Measurements from ENCODE around the gene ASIC4. TPM values are rescaled to one million over a fixed set of nuclear protein-coding genes. Genes with fewer than 3 reads are reported as not detected.

The ASIC4 gene
- total RNA-seq, 1 donor from 2014 or later, result not detected

DNA sequence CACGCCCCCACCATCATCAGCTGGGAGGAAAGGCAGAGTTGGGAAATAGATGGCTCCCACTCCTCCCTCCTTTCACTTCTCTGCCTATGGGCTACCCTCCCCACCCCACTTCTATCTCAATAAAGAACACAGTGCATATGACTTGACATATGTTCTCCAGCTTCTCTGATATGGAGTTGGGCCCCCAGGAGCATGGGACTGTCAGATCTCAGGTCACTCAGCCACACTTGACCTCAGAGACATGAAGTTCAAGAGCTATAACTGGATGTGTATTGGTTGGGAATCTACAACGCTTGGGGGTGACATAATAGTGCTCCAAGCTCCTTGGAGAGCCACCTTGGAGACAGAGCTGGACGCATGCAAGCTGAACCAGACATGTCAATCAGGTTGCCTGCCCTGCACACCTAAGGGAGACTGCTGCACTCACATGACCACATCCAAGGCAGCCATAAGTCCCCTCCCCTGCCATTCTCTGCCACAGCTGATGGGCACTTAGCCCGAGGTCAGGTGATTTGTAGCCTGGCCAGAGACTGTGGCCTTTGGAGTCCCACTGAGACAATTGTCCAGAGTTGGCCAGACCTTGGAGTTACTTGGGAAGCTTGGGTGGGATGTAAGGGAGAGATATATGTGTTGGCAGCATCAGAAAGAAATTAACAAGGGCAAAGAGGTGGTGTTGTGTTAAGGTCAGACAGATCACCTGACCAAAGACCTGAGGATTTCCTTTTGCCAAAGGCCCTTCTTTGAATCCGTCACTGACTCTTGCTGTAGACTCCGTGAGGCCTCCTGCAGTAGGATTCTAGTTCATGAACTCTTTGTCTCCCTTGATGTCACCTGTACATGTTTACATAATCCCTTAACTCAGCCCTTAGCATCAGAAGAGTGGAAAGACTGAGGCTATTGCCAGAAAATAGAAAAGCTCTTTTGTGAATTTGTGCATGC is 61.6 kb downstream of the ASIC4 start:
- no peak for DNase-seq (ENCODE audit: low read depth)
- TF ChIP-seq, protein P1, sequence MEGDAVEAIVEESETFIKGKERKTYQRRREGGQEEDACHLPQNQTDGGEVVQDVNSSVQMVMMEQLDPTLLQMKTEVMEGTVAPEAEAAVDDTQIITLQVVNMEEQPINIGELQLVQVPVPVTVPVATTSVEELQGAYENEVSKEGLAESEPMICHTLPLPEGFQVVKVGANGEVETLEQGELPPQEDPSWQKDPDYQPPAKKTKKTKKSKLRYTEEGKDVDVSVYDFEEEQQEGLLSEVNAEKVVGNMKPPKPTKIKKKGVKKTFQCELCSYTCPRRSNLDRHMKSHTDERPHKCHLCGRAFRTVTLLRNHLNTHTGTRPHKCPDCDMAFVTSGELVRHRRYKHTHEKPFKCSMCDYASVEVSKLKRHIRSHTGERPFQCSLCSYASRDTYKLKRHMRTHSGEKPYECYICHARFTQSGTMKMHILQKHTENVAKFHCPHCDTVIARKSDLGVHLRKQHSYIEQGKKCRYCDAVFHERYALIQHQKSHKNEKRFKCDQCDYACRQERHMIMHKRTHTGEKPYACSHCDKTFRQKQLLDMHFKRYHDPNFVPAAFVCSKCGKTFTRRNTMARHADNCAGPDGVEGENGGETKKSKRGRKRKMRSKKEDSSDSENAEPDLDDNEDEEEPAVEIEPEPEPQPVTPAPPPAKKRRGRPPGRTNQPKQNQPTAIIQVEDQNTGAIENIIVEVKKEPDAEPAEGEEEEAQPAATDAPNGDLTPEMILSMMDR (IDR thresholded peaks at IDR 0.05; ENCODE audit: insufficient read depth, low read length, poor library complexity, severe bottlenecking), result no peak
- no peaks in the 10 kb centered on the region for H3K27me3 ChIP-seq (ENCODE audit: control insufficient read depth, insufficient read depth, low read length)
- no peaks in the 10 kb centered on the region for H3K36me3 ChIP-seq (ENCODE audit: control insufficient read depth, insufficient read depth, low read length)
- no peak overlapping the region for H3K4me3 ChIP-seq (ENCODE audit: low read depth, low read length)

DNA sequence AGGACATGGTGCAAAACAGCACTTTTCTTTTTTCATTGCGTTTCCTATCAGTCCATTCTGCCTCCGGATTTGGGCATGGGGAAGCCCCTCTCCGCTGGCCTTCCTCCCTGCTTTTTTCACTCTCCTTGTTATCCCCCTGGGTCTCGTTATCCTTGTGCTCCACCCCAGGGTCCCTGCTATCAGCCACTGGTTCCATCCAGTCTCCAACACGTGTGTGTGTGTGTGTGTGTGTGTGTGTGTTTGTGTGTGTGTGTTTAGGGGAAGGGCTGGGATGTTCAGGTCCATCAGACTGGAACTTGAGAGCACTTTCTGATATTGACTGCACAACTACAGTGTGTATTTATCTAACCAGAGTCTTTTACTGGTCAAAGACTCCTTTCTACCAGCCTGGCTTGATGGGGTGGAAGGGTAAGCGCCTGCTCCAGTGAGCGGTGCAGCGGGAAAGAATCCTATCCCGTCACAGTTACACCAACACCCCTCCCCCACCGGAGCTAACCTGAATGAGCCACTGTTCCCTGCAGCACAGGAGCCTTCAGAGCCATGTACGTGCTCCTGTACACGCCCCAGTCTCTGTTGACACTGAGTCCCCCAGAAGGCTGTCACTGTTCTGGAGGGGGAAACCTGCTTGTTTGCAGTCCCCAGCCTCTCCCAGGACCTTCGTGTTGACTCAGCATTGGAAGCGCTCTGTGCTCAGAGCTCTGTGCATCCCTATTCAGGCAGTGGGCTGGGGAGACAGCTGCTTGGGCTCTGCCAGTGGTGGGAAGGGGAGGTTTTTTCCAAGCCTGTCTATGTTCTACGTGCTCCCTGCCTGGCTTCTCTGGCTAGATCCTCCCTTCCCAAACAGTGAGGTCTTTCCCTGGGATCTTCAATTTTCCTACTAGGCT is 62.5 kb downstream of the ASIC4 start:
- no peaks in the 10 kb centered on the region for H3K27me3 ChIP-seq (ENCODE audit: control insufficient read depth, insufficient read depth, low read length)
- DNase-seq (ENCODE audit: low read depth), result no peak
- TF ChIP-seq, protein P1 (IDR thresholded peaks at IDR 0.05; ENCODE audit: insufficient read depth, low read length, poor library complexity, severe bottlenecking), result no peak
- H3K36me3 ChIP-seq (ENCODE audit: control insufficient read depth, insufficient read depth, low read length), result no peaks in the 10 kb centered on the region
- no peak overlapping the region for H3K4me3 ChIP-seq (ENCODE audit: low read depth, low read length)

- no peaks in the 10 kb centered on the region for H3K36me3 ChIP-seq (ENCODE audit: control insufficient read depth, insufficient read depth, low read length)
- DNase-seq (ENCODE audit: low read depth), result no peak
- no peaks in the 10 kb centered on the region for H3K27me3 ChIP-seq (ENCODE audit: control insufficient read depth, insufficient read depth, low read length)
- TF ChIP-seq, protein P1 (IDR thresholded peaks at IDR 0.05; ENCODE audit: insufficient read depth, low read length, poor library complexity, severe bottlenecking), result no peak
- H3K4me3 ChIP-seq (ENCODE audit: low read depth, low read length), result no peak overlapping the region
Measured at GRCh38 chr2:219578811-219579613, 64.7 kb downstream of the ASIC4 start.

GRCh38 chr2:219581346-219581745 is 67.1 kb downstream of the ASIC4 start:
- Histone ChIP-seq H3K27me3 (ENCODE audit: control insufficient read depth, insufficient read depth, low read length) (no peaks in the 10 kb centered on the region), H3K4me3 (ENCODE audit: low read depth, low read length) (no peak overlapping the region), H3K36me3 (ENCODE audit: control insufficient read depth, insufficient read depth, low read length) (no peaks in the 10 kb centered on the region)
- DNase-seq (ENCODE audit: low read depth), result no peak
- TF ChIP-seq, protein P1 (IDR thresholded peaks at IDR 0.05; ENCODE audit: insufficient read depth, low read length, poor library complexity, severe bottlenecking), result no peak

Other genes with a start within 250 kb of the ASIC4 start
- 60.9 and 62.6 TPM in 2 replicates for gene DNAJB2, start 235.1 kb upstream of the ASIC4 start, total RNA-seq
- gene PTPRN, start 205.1 kb upstream of the ASIC4 start, total RNA-seq, result 2.5 and 3.8 TPM in 2 replicates
- not detected in 2 replicates for gene RESP18, start 181.7 kb upstream of the ASIC4 start, total RNA-seq
- gene DNPEP, start 126.6 kb upstream of the ASIC4 start, total RNA-seq, result 50.2 and 62.7 TPM in 2 replicates
- gene DES, start 96.1 kb upstream of the ASIC4 start, total RNA-seq, result 0.55 and 0.79 TPM in 2 replicates
- 6.5 and 9.9 TPM in 2 replicates for gene SPEG, start 79.6 kb upstream of the ASIC4 start, total RNA-seq
- gene GMPPA, start 15.6 kb upstream of the ASIC4 start, total RNA-seq, result 34.1 and 45.0 TPM in 2 replicates
- 285 and 333 TPM in 2 replicates for gene CHPF, start 29.3 kb downstream of the ASIC4 start, total RNA-seq
- 7.1 and 7.6 TPM in 2 replicates for gene TMEM198, start 29.5 kb downstream of the ASIC4 start, total RNA-seq
- 39.8 and 41.0 TPM in 2 replicates for gene OBSL1, start 57.1 kb downstream of the ASIC4 start, total RNA-seq
- not detected in 2 replicates for gene INHA, start 57.8 kb downstream of the ASIC4 start, total RNA-seq
- 22.2 and 33.8 TPM in 2 replicates for gene STK11IP, start 83.4 kb downstream of the ASIC4 start, total RNA-seq
- 11.6 TPM in 2 replicates for gene SLC4A3, start 113.1 kb downstream of the ASIC4 start, total RNA-seq

Measured in kidney epithelial cell (primary cell).